ENCODE results near the gene RETREG1. TPM values are rescaled to one million over a fixed set of nuclear protein-coding genes. Genes with fewer than 3 reads are reported as not detected.
"Not testable (repeated sequence)": the region's sequence is repeated elsewhere in the genome, so short reads cannot be mapped to it uniquely, and the experiment has no call there.

RETREG1 gene
- total RNA-seq: 5.9 TPM

- DNase-seq (ENCODE audit: low spot score): peak; percentile 64
Measured at GRCh38 chr5:16616536-16617273, at the start of gene RETREG1. RETREG1 (minus strand) TSS chr5:16616997; CDS start chr5:16616971, 26 bp downstream.

GRCh38 chr5:16666130-16666882 lies 49.5 kb upstream of the RETREG1 start:
- DNase-seq (ENCODE audit: low spot score): no peak

- DNase-seq (ENCODE audit: low spot score): no peak
Measured at GRCh38 chr5:16665601-16666000, 48.8 kb upstream of the RETREG1 start.

- no peak for DNase-seq (ENCODE audit: low spot score)
Measured at GRCh38 chr5:16664368-16664767, 47.6 kb upstream of the RETREG1 start.

- DNase-seq (ENCODE audit: low spot score): no peak
Measured at GRCh38 chr5:16663840-16664239, 47.0 kb upstream of the RETREG1 start.

GRCh38 chr5:16661713-16662112 lies 44.9 kb upstream of the RETREG1 start:
- DNase-seq (ENCODE audit: low spot score): no peak

GRCh38 chr5:16660982-16661381 lies 44.2 kb upstream of the RETREG1 start:
- DNase-seq (ENCODE audit: low spot score): no peak

- no peak for DNase-seq (ENCODE audit: low spot score)
Measured at GRCh38 chr5:16659536-16659935, 42.7 kb upstream of the RETREG1 start.

- DNase-seq (ENCODE audit: low spot score): no peak
Measured at GRCh38 chr5:16656561-16657191, 39.9 kb upstream of the RETREG1 start.

GRCh38 chr5:16654647-16655334 lies 38.0 kb upstream of the RETREG1 start:
- no peak for DNase-seq (ENCODE audit: low spot score)

GRCh38 chr5:16648739-16649138 lies 31.9 kb upstream of the RETREG1 start:
- not testable (repeated sequence) for DNase-seq (ENCODE audit: low spot score)

GRCh38 chr5:16644301-16644889 lies 27.6 kb upstream of the RETREG1 start:
- DNase-seq (ENCODE audit: low spot score): no peak

- DNase-seq (ENCODE audit: low spot score): no peak
Measured at GRCh38 chr5:16642867-16643266, 26.1 kb upstream of the RETREG1 start.

GRCh38 chr5:16639206-16639605 lies 22.4 kb upstream of the RETREG1 start:
- no peak for DNase-seq (ENCODE audit: low spot score)

GRCh38 chr5:16628376-16628775 lies 11.6 kb upstream of the RETREG1 start:
- DNase-seq (ENCODE audit: low spot score): no peak

GRCh38 chr5:16626696-16627264 lies 10.0 kb upstream of the RETREG1 start:
- DNase-seq (ENCODE audit: low spot score): no peak

GRCh38 chr5:16625096-16625495 lies 8.3 kb upstream of the RETREG1 start:
- DNase-seq (ENCODE audit: low spot score): no peak

- DNase-seq (ENCODE audit: low spot score): no peak
Measured at GRCh38 chr5:16619136-16619535, 2.3 kb upstream of the RETREG1 start.

- no peak for DNase-seq (ENCODE audit: low spot score)
Measured at GRCh38 chr5:16618138-16618897, 1.5 kb upstream of the RETREG1 start.

- DNase-seq (ENCODE audit: low spot score): no peak
Measured at GRCh38 chr5:16617274-16617968, 624 bp upstream of the RETREG1 start.
